Germinal center (tissue), 1 donor: Measurements from ENCODE around the gene METTL18.
"Not testable (repeated sequence)": the region's sequence is repeated elsewhere in the genome, so short reads cannot be mapped to it uniquely, and the experiment has no call there.

ENCODE experiments used
- DNase-seq: peaks from one replicate; pipeline ENCODE4 v3.0.0; 2012; ENCODE audit warnings: mixed read lengths, low spot score

Gene METTL18

GRCh38 chr1:169794530-169795416 lies at the start of gene METTL18:
Gene METTL18 (minus strand): TSS chr1:169794907. CDS start chr1:169793695, 1,212 bp downstream.
- DNase-seq, result peak; percentile 91

- no peak for DNase-seq
These were observed 44.2 kb upstream of the METTL18 start for GRCh38 chr1:169838942-169839341.

DNA sequence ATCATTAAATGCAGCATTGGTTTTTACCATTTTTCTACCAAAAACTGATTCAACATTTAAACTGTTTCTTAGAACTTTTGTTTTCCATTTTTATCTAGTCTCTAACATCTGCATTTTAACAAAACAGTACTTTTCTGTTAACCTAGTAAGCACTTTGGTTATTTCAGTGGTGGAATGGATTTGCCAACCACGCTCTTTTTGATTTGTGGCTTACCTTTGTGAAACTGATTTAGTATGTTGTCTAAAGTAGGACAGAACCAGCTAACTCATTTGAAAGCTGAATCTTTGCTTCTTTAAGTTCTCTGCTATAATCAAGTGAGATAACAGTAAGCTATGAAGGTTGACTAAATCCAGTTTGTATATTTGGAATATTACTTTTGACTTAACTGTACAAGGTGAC lies 41.5 kb upstream of the METTL18 start:
- DNase-seq, result no peak

DNA sequence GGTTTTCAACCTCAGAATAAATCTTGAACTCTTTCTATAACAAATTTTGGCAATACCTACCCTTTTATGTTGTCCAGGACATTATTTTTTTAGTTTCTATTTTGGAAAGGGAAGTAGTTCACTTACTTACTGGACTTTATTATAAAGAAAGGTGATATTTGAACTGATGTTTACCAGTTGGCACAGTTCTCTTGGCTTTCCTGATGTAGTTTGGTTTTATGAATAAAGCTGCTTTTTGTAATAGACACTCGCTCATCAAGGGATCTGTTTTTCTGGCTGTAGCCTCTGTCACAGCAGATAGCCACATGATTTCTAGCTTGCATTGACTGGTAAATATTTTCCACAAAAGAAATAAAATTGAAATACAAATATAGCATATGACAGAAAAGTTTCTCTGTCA lies 40.9 kb upstream of the METTL18 start:
- no peak for DNase-seq

DNA sequence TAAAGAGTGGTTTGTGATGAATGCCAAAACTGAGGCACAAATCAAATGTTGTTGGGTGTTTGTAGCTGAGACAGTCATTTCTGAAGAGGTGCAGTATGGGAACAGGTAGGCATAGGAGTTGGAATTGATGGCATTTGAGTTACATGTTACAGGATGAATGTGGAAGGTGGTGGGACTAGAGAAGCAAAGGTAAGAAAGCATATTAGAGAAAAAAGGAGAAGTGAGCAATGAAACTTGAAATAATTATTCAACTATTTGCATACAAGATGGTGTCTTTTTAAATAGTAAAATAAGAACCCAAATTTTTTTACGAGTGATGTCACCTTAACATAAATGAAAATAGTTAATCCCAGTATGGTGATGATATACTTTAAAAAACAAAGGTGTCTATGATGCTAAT lies 40.2 kb upstream of the METTL18 start:
- DNase-seq, result no peak

GRCh38 chr1:169833179-169833901 lies 38.6 kb upstream of the METTL18 start:
- no peak for DNase-seq

- no peak for DNase-seq
These were observed 35.0 kb upstream of the METTL18 start for GRCh38 chr1:169829671-169830070.

- no peak for DNase-seq
These were observed 29.4 kb upstream of the METTL18 start for GRCh38 chr1:169824153-169824552.

DNA sequence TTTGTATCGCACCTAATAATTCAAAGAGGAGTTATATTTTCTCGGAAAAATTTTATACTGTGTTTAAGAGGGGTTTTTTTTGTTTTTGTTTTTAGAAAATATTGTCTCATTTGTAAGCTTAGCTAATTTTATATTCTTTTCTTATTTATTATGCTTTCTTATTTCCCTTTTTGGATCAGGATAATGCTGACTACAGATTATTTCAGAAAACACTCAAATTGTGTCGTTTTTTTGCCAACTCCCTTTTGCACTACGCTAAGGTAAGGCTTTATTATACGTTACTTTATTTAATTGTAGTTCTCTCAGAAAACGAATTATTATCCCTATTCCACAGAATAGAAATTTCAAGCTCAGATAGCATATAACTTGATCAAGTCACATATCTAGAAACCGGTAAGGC lies 26.8 kb upstream of the METTL18 start:
- DNase-seq, result no peak

GRCh38 chr1:169816617-169817016 lies 21.9 kb upstream of the METTL18 start:
- DNase-seq, result no peak

DNA sequence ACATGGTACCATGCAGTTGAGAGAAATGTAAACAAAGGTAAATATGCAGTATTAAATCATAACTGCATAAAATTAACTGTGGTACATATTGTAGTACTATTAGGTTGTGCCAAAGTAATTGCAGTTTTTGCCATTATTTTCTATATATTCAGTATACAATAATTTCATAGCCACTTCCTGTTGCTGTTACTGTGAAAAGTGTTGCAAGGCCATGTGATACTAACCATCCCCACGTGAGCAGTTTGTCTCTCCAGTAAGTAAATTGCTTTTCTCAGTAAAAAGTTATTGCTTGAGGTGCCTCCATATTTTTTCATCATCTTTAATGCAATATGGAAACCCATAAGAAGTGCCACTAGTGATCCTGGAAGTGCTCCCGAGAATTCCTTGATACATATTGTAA lies 19.6 kb upstream of the METTL18 start:
- no peak for DNase-seq

DNA sequence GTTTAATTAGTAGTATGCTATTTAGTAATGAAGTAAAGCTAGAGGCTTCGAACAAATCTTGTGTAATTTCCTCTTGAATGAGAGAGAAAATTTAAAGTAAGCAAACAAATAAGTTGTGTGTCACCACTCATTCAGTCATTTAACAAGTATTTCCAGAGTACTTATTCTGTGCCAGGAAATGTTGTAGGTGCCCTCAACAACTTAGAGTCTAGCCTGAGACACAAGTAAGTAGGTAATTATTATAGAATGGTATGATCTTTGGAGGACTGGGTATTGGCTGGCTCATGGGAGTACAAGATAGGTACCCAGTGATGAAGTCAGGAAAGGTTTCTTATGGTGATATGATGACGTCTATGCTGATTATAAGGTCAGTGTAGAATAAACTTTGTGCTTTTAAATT lies 17.4 kb upstream of the METTL18 start:
- DNase-seq, result no peak

- DNase-seq, result not testable (repeated sequence)
These were observed 16.8 kb upstream of the METTL18 start for GRCh38 chr1:169811418-169812035.

GRCh38 chr1:169809370-169810095 lies 14.8 kb upstream of the METTL18 start:
- peak; percentile 22 for DNase-seq

DNA sequence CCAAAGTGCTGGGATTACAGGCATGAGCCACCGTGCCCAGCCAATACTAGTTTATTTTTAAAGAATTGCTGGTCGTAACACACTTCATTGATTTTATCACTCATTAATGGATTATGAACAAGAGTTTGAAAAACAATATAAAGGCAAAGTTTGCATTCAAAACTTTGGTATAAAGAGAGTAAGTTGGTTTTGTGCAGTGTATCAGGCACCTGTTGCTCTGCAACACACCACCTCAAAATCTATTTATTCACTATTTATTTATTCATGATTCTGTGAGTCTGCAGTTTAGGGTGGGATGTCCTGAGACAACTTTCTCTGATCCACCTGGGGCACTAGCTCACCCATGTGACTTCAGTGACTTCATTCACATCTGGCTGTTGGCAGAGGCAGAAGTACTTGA lies 10.2 kb upstream of the METTL18 start:
- no peak for DNase-seq

DNA sequence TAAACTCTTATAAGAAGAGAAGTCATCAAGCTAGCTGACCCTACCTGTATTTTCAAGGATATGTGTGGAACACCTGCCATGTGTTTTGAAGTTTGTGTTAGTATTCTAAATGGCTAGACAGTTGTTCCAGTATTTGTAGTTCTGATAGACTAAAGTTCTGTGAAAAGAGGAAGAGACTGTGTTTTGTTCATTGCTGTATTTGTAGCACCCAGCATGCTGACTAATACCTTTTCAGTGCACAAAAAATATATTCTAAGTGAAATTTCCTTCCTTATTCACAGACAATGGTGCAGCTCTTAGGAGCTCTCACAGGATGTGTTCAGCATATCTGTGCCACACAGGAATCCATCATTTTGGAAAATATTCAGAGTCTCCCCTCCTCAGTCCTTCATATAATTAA lies 8.2 kb upstream of the METTL18 start:
- DNase-seq, result no peak

- DNase-seq, result no peak
These were observed 2.6 kb upstream of the METTL18 start for GRCh38 chr1:169797281-169797680.

DNA sequence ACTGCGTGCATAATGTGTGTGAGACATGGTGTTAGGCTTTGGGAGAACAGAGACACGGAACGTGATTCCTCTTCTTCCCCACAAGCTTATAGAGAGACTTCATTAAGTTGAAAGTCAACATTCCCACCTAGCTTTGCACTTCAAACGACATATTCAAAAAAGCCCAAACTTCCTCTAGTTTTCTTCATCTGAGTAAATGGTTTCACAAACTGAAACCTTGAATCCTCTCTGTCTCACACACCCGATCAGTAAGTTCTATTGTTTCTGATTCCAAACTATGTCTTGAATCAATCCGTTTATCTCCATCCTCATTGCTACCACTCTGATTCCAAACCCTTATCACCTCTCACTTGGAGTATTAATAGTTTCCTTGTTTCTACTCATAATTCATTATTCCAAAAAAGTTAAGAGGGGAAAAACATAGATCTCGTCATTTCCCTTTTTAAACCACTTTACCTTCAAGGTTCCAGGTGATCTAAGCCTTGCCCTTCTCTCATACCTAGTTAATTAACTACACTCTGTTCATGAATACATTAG lies 1.6 kb upstream of the METTL18 start:
- no peak for DNase-seq

DNA sequence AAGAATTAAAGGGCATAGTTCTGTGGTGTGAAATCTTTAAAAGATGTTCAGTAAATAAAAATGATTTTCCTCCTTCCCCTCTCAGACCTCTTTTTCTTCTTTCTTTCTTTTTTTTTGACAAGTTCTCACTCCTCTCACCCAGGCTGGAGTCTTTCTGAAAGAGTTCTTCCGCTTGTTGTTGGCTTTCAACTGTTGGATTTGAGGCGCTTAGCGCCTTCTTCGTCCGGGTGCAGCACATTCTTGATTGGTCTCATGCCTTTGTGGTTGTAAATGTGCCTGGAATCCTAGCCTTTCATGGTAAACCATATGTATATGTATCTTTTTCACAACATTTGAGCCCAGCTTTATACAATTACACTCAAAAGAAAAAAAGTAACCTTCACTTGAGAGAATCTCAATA lies 980 bp upstream of the METTL18 start:
- peak; percentile 18 for DNase-seq

- DNase-seq, result no peak
These were observed 977 bp downstream of the METTL18 start for GRCh38 chr1:169793730-169794129.

DNA sequence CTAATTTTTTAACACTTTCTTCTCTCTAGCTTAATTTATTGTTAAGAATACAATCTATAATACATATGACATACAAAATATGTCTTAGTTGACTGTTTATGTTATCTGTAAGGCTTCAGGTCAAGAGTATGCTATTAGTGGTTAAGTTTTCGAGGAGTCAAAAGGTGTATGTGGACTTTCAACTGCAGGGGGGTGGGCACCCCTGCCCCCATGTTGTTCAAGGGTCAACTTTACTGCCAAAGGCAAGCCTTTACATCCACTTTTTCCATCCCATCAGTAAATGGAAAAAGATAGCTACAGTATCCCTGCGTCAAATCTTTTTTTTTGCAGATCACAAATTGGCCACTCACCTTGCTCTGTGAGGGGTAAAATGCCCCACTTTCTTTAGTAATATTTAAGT lies 6.3 kb downstream of the METTL18 start:
- DNase-seq, result no peak

- no peak for DNase-seq
These were observed 7.7 kb downstream of the METTL18 start for GRCh38 chr1:169786974-169787373.
